NCI-H2227 (cell line): ENCODE measurements around the gene ZNF415.
"Not testable (repeated sequence)": the region's sequence is repeated elsewhere in the genome, so short reads cannot be mapped to it uniquely, and the experiment has no call there.

Experiments used
- DNase-seq: peaks from one replicate; lab custom pipeline; 2025; ENCODE audit not compliant: unreplicated experiment; lab: John Stamatoyannopoulos, UW

The ZNF415 gene

GRCh38 chr19:53103234-53104203 is 29.2 kb downstream of the ZNF415 start, which contains the start of gene ZNF160:
TSS of gene ZNF160 (minus strand) at chr19:53103422. CDS start at chr19:53086276, 17,146 bp downstream.
- DNase-seq, result peak; percentile 100

- peak; percentile 87 for DNase-seq
Measured at GRCh38 chr19:53102756-53103233, 29.9 kb downstream of the ZNF415 start.

DNA sequence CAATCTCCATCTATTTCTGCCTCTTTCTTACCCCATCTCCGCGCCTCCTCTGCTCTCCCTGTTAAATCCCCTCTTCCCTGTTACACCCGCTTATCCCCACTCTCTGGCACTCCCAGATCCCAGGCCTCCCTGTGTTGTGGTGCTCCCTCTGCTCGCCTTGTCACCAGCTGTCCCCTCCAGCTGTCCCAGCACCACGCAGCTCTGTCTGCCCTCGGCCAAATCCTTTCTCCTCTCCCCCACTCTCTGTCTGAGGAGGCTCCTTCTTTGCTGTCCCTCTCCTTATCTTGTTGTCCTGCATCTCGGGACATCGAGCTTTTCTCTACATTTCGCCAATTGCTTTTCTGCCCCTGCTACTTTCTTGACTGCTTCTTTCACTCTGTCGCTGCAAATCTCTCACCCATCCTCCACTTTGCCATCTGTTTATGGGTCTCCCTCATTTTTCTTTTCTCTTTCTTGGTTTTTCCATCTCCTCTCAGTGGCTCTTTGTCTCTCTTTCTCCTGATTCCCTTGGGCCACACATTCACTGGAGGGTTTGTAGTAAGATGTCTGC is 30.4 kb downstream of the ZNF415 start:
- DNase-seq, result peak; percentile 35

- DNase-seq, result no peak
Measured at GRCh38 chr19:53101518-53101917, 31.2 kb downstream of the ZNF415 start.

DNA sequence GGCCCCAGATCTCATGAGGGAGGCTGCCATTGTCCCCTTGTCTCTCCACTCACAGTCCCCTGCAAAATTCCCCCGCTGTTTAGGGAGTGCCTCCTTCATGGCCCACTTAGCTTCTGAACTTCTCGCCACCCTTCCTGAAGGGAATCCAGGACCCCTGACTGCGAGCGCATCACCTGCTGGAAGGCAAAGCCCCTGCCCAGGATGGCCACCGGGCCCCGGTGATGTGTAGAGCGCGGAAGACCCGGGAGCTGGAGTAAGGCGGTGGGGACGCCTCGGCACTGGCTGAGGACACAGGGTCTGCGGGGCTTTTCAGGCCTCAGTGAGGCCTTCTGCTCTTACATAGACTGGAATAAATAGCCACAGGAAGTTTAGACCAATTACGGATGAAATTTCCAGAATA is 34.1 kb downstream of the ZNF415 start:
- DNase-seq, result not testable (repeated sequence)

GRCh38 chr19:53096982-53097690 is 35.6 kb downstream of the ZNF415 start:
- DNase-seq, result not testable (repeated sequence)

DNA sequence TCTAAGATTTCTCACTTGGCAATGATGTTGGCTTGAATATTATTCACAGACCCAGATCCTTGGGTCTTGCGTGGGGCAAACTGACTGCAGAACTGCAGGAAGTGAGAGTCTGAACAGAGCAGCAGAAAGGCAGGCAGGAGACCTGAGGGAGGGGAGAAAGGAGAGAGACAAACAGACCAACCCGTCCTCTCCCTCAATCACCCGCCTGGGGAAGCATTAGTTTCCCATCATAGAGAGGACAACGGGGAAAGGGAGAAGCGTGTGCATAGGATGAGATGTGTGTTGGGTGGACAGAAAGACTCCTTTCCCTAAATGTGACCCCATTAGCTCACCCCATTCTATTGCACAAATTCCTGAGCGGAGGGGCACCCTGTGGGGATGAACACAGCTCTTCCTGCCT is 36.1 kb downstream of the ZNF415 start:
- not testable (repeated sequence) for DNase-seq

- DNase-seq, result no peak
Measured at GRCh38 chr19:53094754-53095575, 37.7 kb downstream of the ZNF415 start.

GRCh38 chr19:53092723-53093122 is 40.0 kb downstream of the ZNF415 start:
- DNase-seq, result no peak

DNA sequence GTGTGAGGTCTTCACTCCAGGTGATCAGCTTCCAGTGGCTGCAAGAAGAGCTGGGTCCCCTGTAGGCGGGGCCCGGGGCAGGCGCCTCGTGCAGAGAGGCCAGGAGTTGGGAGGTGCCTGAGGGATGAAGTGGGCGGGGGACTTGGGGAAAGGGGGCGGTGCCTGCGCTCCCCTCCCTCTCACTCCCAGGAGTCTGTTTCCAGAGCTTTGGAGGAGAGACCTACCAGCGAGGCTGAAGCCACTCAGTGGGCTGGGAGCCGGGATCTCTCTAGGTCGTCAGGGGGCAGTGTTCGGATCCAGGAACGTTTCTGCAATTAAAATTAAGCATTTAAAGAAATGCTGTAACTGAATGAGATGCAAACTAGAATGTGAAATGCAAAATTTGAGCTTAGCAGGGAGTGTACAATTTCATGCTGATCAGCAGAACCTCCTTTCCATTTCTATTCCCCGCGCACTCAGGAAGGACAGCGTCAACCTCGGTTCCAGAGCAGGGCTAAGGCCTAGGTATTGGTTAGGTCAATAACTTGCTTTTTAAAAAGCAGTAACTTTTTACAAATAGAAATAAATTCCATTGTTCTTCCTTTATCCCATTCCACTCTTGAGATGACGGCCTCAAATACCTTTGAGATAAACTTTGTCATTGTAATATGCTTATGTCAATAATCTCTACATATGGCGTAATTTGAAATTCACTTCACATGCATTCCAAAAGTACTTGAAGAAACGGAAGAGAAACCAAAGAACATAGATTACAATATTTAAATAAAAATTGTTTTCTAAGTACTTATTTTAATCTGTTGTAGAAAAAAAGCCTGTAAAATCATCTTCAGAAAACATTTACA is 41.1 kb downstream of the ZNF415 start:
- no peak for DNase-seq

DNA sequence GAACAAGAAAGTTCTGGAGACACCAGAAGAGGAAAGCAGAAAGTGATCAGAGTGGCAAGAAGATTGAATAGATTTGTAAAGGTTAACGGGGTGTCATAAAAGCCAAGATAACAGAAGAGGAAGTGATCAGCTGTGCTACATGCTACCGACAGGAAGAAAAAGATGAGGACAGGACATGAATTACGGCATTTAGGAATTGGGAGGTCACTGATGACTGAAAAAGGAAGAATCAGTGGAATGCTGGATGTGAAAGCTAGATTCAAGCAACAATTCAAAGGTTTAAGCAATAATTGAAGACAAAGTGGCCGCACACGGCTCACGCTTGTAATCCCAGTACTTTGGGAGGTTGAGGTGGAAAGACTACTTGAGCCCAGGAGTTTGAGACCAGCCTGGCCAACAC is 44.6 kb downstream of the ZNF415 start:
- DNase-seq, result no peak

DNA sequence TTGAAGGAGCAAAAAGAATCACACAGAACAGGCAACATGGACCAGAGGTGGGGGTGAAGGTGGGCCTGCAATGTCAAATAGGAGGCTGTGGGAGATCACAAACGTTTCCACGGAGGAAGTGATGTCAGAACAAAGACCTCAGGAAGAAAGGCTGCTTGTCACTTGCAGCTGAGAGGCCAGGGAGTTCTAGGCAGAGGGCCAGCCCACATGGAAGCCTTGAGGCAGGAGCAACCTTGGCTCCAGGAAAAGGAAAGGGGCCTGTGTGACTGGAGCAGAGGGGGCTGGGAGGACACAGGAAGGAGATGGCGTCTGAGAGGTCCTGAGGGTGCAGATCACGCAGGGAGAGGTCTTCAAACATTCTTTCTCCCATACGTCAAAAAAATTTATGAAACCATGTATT is 45.8 kb downstream of the ZNF415 start:
- no peak for DNase-seq

DNA sequence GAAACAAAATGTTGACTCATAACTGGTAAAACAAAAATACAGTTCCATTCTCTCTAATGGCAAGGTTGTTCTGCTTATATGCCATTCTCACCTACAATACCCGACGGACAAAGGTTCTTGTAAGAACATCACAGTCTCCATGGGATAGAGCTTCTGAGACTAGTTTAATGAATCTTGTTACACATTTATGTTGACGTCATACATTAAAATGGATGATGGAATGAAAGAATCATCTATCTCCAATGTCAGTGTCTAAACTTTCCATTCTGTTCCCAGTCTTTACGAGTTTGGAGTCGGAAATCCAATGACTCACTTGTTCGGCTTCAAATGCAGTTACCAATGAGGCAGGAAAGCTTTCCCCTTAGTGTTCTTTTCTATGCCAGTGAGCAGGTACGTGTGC is 47.2 kb downstream of the ZNF415 start:
- no peak for DNase-seq

GRCh38 chr19:53082929-53083328 is 49.8 kb downstream of the ZNF415 start:
- DNase-seq, result no peak

GRCh38 chr19:53079313-53079924 is 53.3 kb downstream of the ZNF415 start:
- DNase-seq, result no peak

GRCh38 chr19:53078668-53079067 is 54.0 kb downstream of the ZNF415 start:
- DNase-seq, result no peak

DNA sequence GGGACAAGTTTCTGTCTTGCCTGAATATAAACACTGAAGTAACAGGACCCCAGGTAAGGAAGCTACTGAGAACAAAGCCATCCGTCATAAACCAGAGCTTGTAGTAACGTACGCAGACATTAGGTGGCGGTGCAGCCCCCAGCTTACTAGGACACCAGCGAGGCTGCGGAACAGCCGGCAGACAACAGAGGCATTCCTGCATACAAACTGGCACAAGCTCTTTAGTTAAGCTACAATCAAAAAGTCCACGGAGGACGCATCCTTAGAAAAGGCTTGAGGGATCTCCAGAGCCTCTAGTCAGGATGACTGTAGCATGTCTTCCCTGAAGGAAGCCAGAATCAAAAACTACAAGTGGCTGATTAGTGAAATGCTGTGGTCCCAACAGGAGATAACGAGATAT is 55.7 kb downstream of the ZNF415 start:
- peak; percentile 28 for DNase-seq

GRCh38 chr19:53068834-53069233 is 63.9 kb downstream of the ZNF415 start:
- DNase-seq, result no peak

GRCh38 chr19:53068199-53068598 is 64.5 kb downstream of the ZNF415 start:
- DNase-seq, result no peak
